HG02884 (cell line): ENCODE results near the gene CNIH2.

Experiments used
- ATAC-seq: cut with Tn5 transposase; IDR thresholded peaks from one replicate; pipeline ENCODE4 v1.9.1; 2021; ENCODE audit warnings: mild to moderate bottlenecking, moderate library complexity; ENCODE audit not compliant: unreplicated experiment

Gene CNIH2

DNA sequence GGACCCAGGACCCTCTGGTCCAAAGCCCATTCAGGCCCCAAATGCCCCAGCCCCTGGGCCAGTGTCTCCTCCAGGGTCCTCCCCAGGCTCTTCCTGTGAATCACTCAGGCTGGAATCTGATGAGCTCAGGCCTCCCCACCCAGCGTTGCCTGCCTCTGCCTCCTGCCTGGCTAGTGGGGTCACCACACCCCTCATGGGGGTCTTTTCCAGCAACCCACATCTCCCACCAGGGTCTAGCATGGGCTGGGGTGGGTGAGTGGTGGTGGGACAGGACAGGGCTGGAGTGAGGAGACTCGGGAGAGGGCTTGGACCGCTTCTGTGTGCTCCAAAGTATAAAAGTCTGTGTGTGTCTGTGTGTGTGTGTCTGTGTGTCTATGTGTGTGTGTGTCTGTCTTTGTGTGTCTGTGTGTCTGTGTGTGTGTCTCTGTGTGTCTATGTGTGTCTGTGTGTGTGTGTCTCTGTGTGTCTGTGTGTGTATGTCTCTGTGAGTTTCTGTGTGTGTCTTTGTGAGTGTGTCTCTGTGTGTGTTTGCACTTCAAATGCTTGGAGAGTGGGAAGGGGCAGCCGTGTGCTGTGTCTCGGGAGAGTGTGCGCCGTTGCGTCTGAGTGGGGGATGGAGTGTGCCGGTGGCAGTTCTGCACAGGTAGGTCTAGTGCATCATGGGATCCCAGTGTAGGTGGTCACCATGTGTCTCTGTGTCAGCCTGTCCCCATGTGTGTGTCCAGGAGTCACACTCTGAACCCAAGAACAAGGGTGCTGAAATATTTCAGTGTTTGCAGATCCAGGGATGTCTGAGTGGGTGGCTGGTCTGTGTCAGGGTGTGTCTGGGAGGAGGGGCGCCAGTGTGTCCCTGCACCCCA is 49.4 kb downstream of the CNIH2 start:
- no peak for ATAC-seq

DNA sequence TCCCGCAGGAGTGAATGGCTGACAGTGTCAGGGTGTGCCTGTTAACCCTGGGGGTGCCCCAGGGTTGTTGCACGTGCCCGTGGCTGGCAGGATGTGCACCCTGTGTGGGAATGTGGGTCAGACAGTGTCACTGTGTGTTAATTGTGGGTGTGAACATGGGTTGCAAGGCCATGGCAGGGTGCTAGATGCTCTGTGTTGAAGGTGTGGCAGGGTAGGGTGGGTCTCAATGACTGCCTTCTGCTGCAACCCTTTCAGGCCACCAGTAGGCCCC is 50.0 kb downstream of the CNIH2 start:
- no peak for ATAC-seq

DNA sequence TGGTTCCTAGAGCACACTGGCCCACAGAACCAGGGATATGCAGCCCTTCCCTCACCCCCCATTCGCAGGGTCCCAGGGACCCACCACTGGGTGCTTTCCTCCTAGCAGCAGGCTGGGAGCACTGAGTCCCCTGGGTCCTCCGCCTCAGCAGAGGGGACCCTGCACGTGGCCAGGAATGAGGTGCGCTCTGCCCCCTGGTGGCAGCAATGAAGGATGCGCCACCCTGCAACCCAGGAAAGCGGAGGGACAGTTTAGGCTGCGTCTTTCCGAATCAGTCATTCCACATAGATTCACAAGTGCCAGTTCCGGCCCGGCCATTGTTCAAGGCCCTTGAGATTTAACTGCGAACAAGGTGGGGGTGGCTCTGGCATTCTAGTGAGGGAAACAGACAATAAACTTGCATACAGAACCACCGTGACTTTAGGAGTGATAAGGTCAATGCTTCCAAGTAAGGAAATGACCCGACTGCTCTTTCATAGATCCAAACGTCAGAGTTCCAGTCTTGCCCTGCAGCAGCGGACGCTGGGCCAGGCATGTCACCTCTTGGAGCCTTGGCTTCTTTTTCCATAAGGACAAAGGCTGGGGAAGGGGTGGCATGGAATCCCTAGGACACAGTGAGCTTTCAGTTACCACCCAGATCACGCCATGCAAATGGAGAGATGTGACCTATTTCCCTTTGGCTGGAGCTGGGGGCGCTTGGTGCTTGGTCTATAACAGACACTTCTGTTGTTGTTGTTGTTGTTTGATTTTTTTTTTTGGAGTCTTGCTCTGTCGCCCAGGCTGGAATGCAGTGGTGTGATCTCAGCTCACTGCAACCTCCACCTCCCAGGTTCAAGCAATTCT is 50.5 kb downstream of the CNIH2 start:
- ATAC-seq, result no peak

DNA sequence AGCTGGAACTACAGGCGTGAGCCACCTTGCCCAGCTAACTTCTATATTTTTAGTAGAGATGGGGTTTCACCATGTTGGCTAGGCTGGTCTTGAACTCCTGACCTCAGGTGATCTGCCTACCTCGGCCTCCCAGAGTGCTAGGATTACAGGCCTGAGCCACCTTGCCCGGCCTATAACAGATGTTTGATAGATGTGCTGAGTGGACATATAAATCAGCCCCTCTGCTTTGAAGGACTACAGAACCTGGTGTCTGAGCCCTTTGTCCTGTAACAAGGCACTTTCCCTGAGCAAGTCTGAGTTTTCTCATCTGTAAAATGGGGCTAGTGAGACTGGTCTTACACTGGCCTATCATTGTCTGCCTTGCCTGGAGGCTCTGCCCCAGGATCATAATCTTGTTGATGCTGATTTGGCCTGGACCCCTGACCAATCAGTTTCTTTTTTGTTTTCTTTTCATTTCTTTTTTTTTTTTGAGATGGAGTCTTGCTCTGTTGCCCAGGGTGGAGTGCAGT is 51.2 kb downstream of the CNIH2 start:
- no peak for ATAC-seq

DNA sequence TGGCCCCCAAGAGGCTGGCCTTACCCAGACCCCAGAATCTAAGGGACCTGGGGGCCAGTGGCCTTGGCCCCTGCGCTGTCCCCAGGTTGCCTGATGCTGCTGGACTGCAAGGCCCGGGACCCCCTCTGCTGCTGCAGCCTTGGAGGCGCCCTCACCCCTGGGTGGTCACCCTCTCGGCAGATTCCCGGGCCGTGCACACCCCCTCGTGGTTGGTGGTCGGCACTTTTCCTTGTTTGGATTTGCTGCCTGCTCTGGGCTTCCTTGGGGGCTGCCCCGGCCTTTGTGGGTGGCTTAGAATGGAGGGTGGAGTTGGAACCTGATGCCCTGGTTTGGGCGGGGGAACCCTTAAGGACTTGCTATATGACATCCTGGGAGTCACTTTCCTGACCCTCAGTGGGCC is 53.0 kb downstream of the CNIH2 start:
- no peak for ATAC-seq

DNA sequence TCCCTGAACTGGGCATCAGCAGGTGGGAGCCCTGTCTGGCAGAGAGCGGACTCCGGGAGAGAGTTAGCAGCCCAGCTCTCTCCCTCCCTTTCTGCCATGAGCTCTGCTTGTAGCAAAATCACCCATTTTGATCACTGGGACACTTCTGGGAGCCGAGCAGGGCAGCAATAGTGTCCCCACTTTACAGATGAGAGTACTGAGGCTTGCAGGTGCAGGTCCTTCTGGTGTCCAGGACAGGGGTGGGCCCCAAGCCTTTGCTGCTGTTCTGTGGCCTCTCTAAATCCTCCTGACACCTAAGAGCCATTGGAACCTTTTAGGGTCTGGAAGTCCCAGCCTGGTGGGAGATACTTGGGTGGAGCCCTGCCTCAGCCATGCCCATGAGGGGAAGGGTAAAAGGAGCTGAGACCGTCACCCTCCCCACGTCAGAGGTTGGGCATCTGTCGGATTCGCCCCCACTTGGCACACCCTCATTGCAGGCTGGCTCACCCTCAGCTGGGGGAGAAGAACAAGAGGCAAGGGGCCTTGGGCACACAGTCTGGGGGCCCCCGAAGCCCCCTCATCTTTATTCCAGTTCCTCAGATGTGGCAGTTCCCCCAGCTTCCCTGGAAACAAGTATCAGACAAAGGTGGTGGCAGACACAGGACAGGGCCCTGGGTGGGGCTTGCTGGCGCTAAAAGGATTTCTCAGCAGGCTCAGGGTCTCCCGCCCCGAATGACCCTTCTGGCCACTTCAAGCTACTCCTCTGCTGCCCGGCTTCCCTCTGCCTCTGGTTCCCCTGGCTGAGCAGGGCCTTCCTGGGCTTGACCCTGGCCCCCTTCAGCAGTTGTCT is 53.8 kb downstream of the CNIH2 start:
- ATAC-seq, result no peak

DNA sequence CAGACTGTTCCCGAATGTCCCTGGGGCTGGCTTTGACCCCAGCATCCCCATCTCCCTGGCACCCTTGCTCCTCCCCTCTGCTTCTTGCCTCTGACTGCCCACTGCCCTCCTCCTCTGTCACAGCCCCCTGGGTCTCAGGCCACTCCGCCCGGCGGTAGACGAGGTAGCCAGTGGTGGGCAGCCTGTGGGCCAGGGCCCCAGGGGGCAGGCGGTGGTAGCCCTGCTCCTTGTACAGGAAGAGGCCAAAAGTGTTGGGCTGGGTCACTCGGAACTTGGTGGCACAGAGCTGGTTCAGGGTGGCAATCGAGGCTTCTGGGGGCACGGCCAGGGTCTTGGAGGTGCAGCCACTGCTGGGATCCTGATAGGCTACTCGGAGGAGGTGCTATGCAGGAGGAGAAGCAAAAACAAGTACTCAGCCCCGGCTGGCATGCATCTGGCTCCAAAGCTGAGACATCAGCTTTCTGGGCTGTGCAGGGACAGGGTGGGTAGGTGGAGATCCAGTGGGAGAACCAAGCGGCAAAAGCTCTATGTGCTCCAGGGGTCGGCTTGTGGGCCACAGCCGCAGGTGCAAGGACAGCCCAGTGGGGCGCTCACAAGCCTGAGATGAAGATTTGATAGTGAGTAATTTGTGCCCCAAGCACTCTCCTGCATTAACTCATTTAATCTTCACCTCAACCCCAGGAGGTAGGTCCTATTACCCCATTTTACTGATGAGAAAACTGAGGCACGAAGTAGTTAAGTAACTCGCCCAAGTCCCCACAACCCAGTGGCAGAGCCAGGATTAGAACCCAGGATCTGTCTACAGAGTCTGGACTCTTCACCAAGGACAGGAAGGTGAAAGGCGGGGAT is 54.6 kb downstream of the CNIH2 start:
- no peak for ATAC-seq

DNA sequence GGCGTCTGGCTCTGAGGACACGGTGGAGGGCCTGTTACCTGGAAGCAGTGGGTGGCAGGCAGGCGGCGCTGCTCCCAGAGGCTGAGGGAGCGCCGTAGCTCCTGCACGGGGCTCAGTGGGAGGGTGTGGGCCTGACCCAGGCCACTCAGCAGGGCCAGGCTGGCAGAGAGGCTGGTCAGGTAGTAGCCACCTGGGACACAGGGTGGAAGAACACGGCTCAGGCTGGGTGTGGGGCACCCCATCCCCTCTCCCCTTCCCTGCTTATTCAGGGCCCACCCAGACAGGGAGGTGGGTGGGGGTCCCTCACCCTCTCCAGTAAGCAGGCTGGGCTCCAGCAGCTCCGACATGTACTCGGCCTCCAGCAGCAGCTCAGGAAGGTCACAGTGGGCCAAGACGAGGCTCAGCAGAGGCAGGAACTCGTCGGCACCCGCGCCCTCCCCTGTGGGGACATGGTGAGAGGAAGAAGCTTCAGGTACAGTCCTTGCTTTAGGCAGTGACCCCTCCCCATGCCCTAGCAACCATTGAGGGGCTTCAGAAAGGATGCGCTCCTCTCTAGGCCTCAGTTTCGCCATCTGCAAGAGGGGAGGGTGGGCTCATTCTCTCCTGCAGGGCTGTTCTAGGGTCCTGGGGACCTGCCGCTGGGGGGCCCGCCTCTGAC is 55.4 kb downstream of the CNIH2 start:
- no peak for ATAC-seq
